Aorta (tissue), 5 donors: Measurements from ENCODE around the gene NAA40. TPM values are rescaled to one million over a fixed set of nuclear protein-coding genes. Genes with fewer than 3 reads are reported as not detected.
A peak's percentile ranks its signal among the peaks of the same experiment; 100 is the strongest.

Experiments
- ATAC-seq: fragments of 200-7000 bp; cut with Tn5 transposase; one replicate; pipeline ENCODE4 v1.9.1; 2022; ENCODE audit warnings: moderate library complexity; ENCODE audit not compliant: low FRiP score
- DNase-seq, 2 donors: peaks; one replicate each; pipeline ENCODE4 v3.0.0-alpha.2; 2020
- H3K27ac ChIP-seq, 2 donors: one replicate each; pipeline ENCODE4 v1.5.1; 2013; ENCODE audit warnings: low read length in 2 of 2, mild to moderate bottlenecking in 2 of 2, moderate library complexity in 2 of 2, control low read depth in 1 of 2, inconsistent platforms in 1 of 2, low read depth in 1 of 2
- H3K27me3 ChIP-seq, 2 donors: one replicate each; pipeline ENCODE4 v1.6.1; 2013; ENCODE audit warnings: control low read depth in 1 of 2, low read length in 1 of 2, mild to moderate bottlenecking in 1 of 2, moderate library complexity in 1 of 2; ENCODE audit not compliant: insufficient read depth in 2 of 2, control insufficient read depth in 1 of 2
- H3K36me3 ChIP-seq, 2 donors: one replicate each; pipeline ENCODE4 v1.6.1; 2013; ENCODE audit warnings: control low read depth in 1 of 2, low read length in 1 of 2, mild to moderate bottlenecking in 1 of 2; ENCODE audit not compliant: insufficient read depth in 2 of 2, control insufficient read depth in 1 of 2
- H3K4me1 ChIP-seq, 2 donors: one replicate each; pipeline ENCODE4 v1.6.1; 2013; ENCODE audit warnings: low read length in 2 of 2, control low read depth in 1 of 2, mild to moderate bottlenecking in 1 of 2, moderate library complexity in 1 of 2; ENCODE audit not compliant: insufficient read depth in 2 of 2, control insufficient read depth in 1 of 2
- H3K4me3 ChIP-seq, 2 donors: one replicate each; pipeline ENCODE4 v1.5.1; 2013; ENCODE audit warnings: low read length in 2 of 2, control low read depth in 1 of 2, mild to moderate bottlenecking in 1 of 2
- H3K9me3 ChIP-seq: one replicate; pipeline ENCODE4 v1.6.1; 2013; ENCODE audit warnings: mild to moderate bottlenecking, low read length; ENCODE audit not compliant: control insufficient read depth
- WGBS, 2 donors: extraction: QIAGEN DNeasy Blood & Tissue Kit; methylation state at CpG; one replicate each; pipeline ENCODE4 v1.1.7; 2013; 5-methylcytosine and 5-hydroxymethylcytosine counted together
- intact Hi-C, 2 donors: fragments of 100-400 bp; cut with DNase I; formaldehyde crosslinking; loops; one replicate each; pipeline versions ENCODE4 v1.14.2 to v1.15.0; 2022
- polyA plus RNA-seq, 2 donors: library from polyadenylated mRNA; stranded (reverse); fragments of 200-250 nt; gene quantifications; one replicate each; pipeline ENCODE4 v1.2.3, GENCODE V29; 2013
- total RNA-seq, 2 donors: library from RNA; stranded (reverse); fragmentation: NEBNext Ultra II Directional; extraction: Animal tissue kit (Norgen Biotek cat#: 25700); gene quantifications; one replicate each; pipeline ENCODE4 v1.2.1, GENCODE V29; 2021
- donor health status: healthy with polysubstance abuse.
- donor health status: Bipolar disorder and iron deficiency.
- donor health status: DM: no; HTN: no; CAD: no.
- donor health status: DM: no; HTN: no; CAD: no.
- donor health status: DM: yes; HTN: yes; CAD: no.

NAA40 gene
- total and polyA plus RNA-seq, 4 donors, result 5.3 to 26.9 (median 18.4) TPM

- DNase-seq (peak in 1 of 2 donors; percentile 73), ATAC-seq (no peak)
- Histone ChIP-seq H3K27me3 (no peaks in the 10 kb centered on the region), H3K9me3 (no peaks in the 10 kb centered on the region), H3K36me3 (no peaks in the 10 kb centered on the region), H3K4me3 (no peak overlapping the region), H3K27ac (no peak overlapping the region), H3K4me1 (no peaks in the 10 kb centered on the region)
- intact Hi-C loops, result loop anchor here in 1 of 2 donors (5.0 kb wide), 1 partner anchor 37 kb away; no protein-coding TSS in a partner anchor
- 48 to 56% methylated on average over 23 to 24 of the region's 24 CpGs for WGBS, 2 donors
These were observed 29.0 kb upstream of the NAA40 start for GRCh38 chr11:63909591-63910506.

- WGBS, 2 donors, result 40 to 45% methylated on average over 8 to 9 of the region's 9 CpGs
- Histone ChIP-seq H3K4me3 (no peak overlapping the region), H3K27me3 (no peaks in the 10 kb centered on the region), H3K36me3 (no peaks in the 10 kb centered on the region), H3K27ac (no peak overlapping the region), H3K9me3 (no peaks in the 10 kb centered on the region), H3K4me1 (no peaks in the 10 kb centered on the region)
- intact Hi-C loops, result no loop called here
- ATAC-seq (no peak), DNase-seq (no peak)
These were observed 28.1 kb upstream of the NAA40 start for GRCh38 chr11:63910675-63911074.

- ATAC-seq (no peak), DNase-seq (peak in 1 of 2 donors; percentile 74)
- WGBS, 2 donors, result 43 to 44% methylated on average over 8 of the region's 8 CpGs
- Histone ChIP-seq H3K27me3 (no peaks in the 10 kb centered on the region), H3K4me3 (no peak overlapping the region), H3K9me3 (no peaks in the 10 kb centered on the region), H3K27ac (no peak overlapping the region), H3K36me3 (no peaks in the 10 kb centered on the region), H3K4me1 (no peaks in the 10 kb centered on the region)
- intact Hi-C loops, result no loop called here
These were observed 27.4 kb upstream of the NAA40 start for GRCh38 chr11:63911440-63911839.

GRCh38 chr11:63911876-63912275 is 26.9 kb upstream of the NAA40 start:
- no peaks in the 10 kb centered on the region for H3K4me1 ChIP-seq
- H3K36me3 ChIP-seq, result no peaks in the 10 kb centered on the region
- H3K4me3 ChIP-seq, result no peak overlapping the region
- DNase-seq (no peak), ATAC-seq (no peak)
- H3K27ac ChIP-seq, result no peak overlapping the region
- H3K9me3 ChIP-seq, result no peaks in the 10 kb centered on the region
- intact Hi-C loops, result no loop called here
- 86 to 89% methylated on average over 20 to 22 of the region's 22 CpGs for WGBS, 2 donors
- no peaks in the 10 kb centered on the region for H3K27me3 ChIP-seq

- Histone ChIP-seq H3K36me3 (no peaks in the 10 kb centered on the region), H3K27me3 (no peaks in the 10 kb centered on the region), H3K4me3 (no peak overlapping the region), H3K4me1 (no peaks in the 10 kb centered on the region), H3K9me3 (no peaks in the 10 kb centered on the region), H3K27ac (no peak overlapping the region)
- ATAC-seq (no peak), DNase-seq (no peak)
- WGBS, 2 donors, result 82 to 86% methylated on average over 7 of the region's 7 CpGs
- intact Hi-C loops, result no loop called here
These were observed 26.1 kb upstream of the NAA40 start for GRCh38 chr11:63912678-63913077.

- 87 to 89% methylated on average over 34 of the region's 34 CpGs for WGBS, 2 donors
- Histone ChIP-seq H3K27me3 (no peaks in the 10 kb centered on the region), H3K36me3 (no peaks in the 10 kb centered on the region), H3K9me3 (no peaks in the 10 kb centered on the region), H3K4me3 (no peak overlapping the region), H3K4me1 (no peaks in the 10 kb centered on the region), H3K27ac (no peak overlapping the region)
- no peak for DNase-seq
- intact Hi-C loops, result no loop called here
- ATAC-seq, result no peak
These were observed 24.7 kb upstream of the NAA40 start for GRCh38 chr11:63913866-63914830.

GRCh38 chr11:63914896-63915691 is 23.7 kb upstream of the NAA40 start:
- Histone ChIP-seq H3K9me3 (no peaks in the 10 kb centered on the region), H3K27me3 (no peaks in the 10 kb centered on the region), H3K4me1 (no peaks in the 10 kb centered on the region), H3K4me3 (no peak overlapping the region), H3K36me3 (no peaks in the 10 kb centered on the region), H3K27ac (no peak overlapping the region)
- peak in 1 of 2 donors; percentile 77 for DNase-seq
- ATAC-seq, result no peak
- 38 to 47% methylated on average over 15 to 20 of the region's 20 CpGs for WGBS, 2 donors
- intact Hi-C loops, result loop anchor here in 1 of 2 donors (5.0 kb wide), 1 partner anchor 43 kb away; no protein-coding TSS in a partner anchor
